T-cell (primary cell): ENCODE results near the gene CLEC2D. TPM values are rescaled to one million over a fixed set of nuclear protein-coding genes. Genes with fewer than 3 reads are reported as not detected.
"Not testable (repeated sequence)": the region's sequence is repeated elsewhere in the genome, so short reads cannot be mapped to it uniquely, and the experiment has no call there.

Source experiments
- ATAC-seq, 4 experiments: fragments of 200-7000 bp in 3 of 4; fragments of 150-1000 bp in 1 of 4; cut with Tn5 transposase; replicated peaks in 1 of 4; 1 replicate in 3 of 4; 2 replicates in 1 of 4; pipeline ENCODE4 v1.10.0; 2021; ENCODE audit warnings: moderate library complexity in 3 of 4, mild to moderate bottlenecking in 2 of 4, moderate number of reproducible peaks in 1 of 4
- CTCF ChIA-PET, 2 donors: fragments of 300-600 bp; sonication (Branson Sonifier 250); formaldehyde crosslinking; loops; one replicate each; lab custom pipeline; 2022; ENCODE audit warnings: antibody characterized with exemption in 2 of 2; lab: Charles Lee
- POLR2A ChIA-PET, 2 donors: fragments of 300-600 bp; sonication (Branson Sonifier 250); formaldehyde crosslinking; loops; one replicate each; lab custom pipeline; 2022; ENCODE audit warnings: antibody characterized with exemption in 2 of 2; lab: Charles Lee
- DNase-seq, 35 experiments: peaks; one replicate each; pipeline versions ENCODE4 v3.0.0 to v3.0.0-alpha.2; 2013 to 2023
- H3K27ac ChIP-seq: one replicate; pipeline ENCODE4 v1.5.1; 2013; ENCODE audit warnings: low read length
- H3K27me3 ChIP-seq, 2 experiments: replicated peaks in 1 of 2; 1 replicate in 1 of 2; 2 replicates in 1 of 2; pipeline versions ENCODE4 v1.6.1 to v1.7.0; 2013; ENCODE audit warnings: low read length in 1 of 2, mixed read lengths in 1 of 2; ENCODE audit not compliant: control insufficient read depth in 2 of 2, insufficient read depth in 2 of 2; ENCODE audit errors: extremely low read depth in 1 of 2
- H3K36me3 ChIP-seq, 2 donors: 1 replicate in 1 of 2; 2 replicates in 1 of 2; pipeline versions ENCODE4 v1.6.1 to v1.7.0; 2013; ENCODE audit warnings: low read length in 1 of 2; ENCODE audit not compliant: control insufficient read depth in 2 of 2, insufficient read depth in 1 of 2; ENCODE audit errors: extremely low read depth in 1 of 2
- H3K4me1 ChIP-seq, 2 experiments: 1 replicate in 1 of 2; 2 replicates in 1 of 2; pipeline versions ENCODE4 v1.6.1 to v1.7.0; 2013; ENCODE audit warnings: low read length in 2 of 2, mixed read lengths in 1 of 2; ENCODE audit not compliant: insufficient read depth in 2 of 2, control insufficient read depth in 1 of 2; ENCODE audit errors: extremely low read depth in 1 of 2
- H3K4me3 ChIP-seq, 2 donors: 1 replicate in 1 of 2; 2 replicates in 1 of 2; pipeline versions ENCODE4 v1.5.1 to v1.7.0; 2013; ENCODE audit warnings: mild to moderate bottlenecking in 2 of 2, low read length in 1 of 2, moderate library complexity in 1 of 2; ENCODE audit not compliant: control insufficient read depth in 1 of 2; ENCODE audit errors: extremely low read depth in 1 of 2
- H3K9me3 ChIP-seq: 2 replicates; pipeline ENCODE4 v1.7.0; 2013
- H3K27ac Mint-ChIP-seq, 2 donors: one replicate each; pipeline ENCODE4 v1.8.0; 2020 to 2021; ENCODE audit warnings: mild to moderate bottlenecking in 2 of 2, mixed read lengths in 2 of 2
- H3K27me3 Mint-ChIP-seq, 2 donors: one replicate each; pipeline ENCODE4 v1.8.0; 2021 to 2022; ENCODE audit warnings: mixed read lengths in 2 of 2
- H3K36me3 Mint-ChIP-seq: one replicate; pipeline ENCODE4 v1.8.0; 2021; ENCODE audit warnings: mixed read lengths
- H3K4me1 Mint-ChIP-seq, 3 donors: one replicate each; pipeline ENCODE4 v1.8.0; 2020 to 2022; ENCODE audit warnings: mixed read lengths in 3 of 3, mild to moderate bottlenecking in 1 of 3
- H3K4me3 Mint-ChIP-seq, 3 donors: one replicate each; pipeline ENCODE4 v1.8.0; 2020 to 2022; ENCODE audit warnings: mild to moderate bottlenecking in 3 of 3, mixed read lengths in 3 of 3, moderate library complexity in 3 of 3
- H3K9me3 Mint-ChIP-seq, 3 donors: one replicate each; pipeline ENCODE4 v1.8.0; 2020 to 2022; ENCODE audit warnings: mixed read lengths in 3 of 3
- WGBS: methylation state at CpG from one replicate; pipeline ENCODE4 v1.1.5; 2013; ENCODE audit warnings: missing lambda C conversion rate; ENCODE audit not compliant: insufficient coverage; 5-methylcytosine and 5-hydroxymethylcytosine counted together
- total RNA-seq, 35 experiments: library from RNA in 6 of 35; stranded (reverse) in 6 of 35; fragments of 120-200 nt in 1 of 35; gene quantifications; one replicate each; pipeline versions ENCODE4 v1.2.1 to v1.2.4 and lab custom pipeline; 2013 to 2026

CLEC2D gene
- total RNA-seq, 5 donors from 2014 or later (not counting 1 experiment from before 2014, with no cell fraction given) = 217 to 338 (median 311) TPM

GRCh38 chr12:9685915-9686314 is 16.4 kb downstream of the CLEC2D start:
- POLR2A ChIA-PET = interaction anchor here (0.5 to 0.6 kb wide), 3 partner anchors 13 to 858 kb away, joined by 3 to 4 read pairs (median 3); no protein-coding TSS in a partner anchor
- H3K27ac ChIP-seq = peak overlapping the region; percentile 45
- H3K4me1 ChIP-seq = peaks cover 10 to 36% of the 10 kb centered on the region in 2 experiments
- H3K36me3 ChIP-seq = peaks cover 0 to 86% of the 10 kb centered on the region in 2 donors
- peak overlapping the region; percentile 83 to 86 for H3K27ac Mint-ChIP-seq
- peak overlapping the region; percentile 36 to 55 (median 50) for H3K4me3 Mint-ChIP-seq
- ATAC-seq (peak in 3 of 4 experiments; percentile 15 to 47 (median 34)), DNase-seq (no peak)
- peaks cover 9 to 23% (median 14%) of the 10 kb centered on the region in 3 donors for H3K9me3 Mint-ChIP-seq
- 29% methylated on average over 1 of the region's 4 CpGs for WGBS
- peaks cover 11% of the 10 kb centered on the region for H3K9me3 ChIP-seq
- H3K36me3 Mint-ChIP-seq = peaks cover 88% of the 10 kb centered on the region
- CTCF ChIA-PET = no interaction called here
- H3K27me3 Mint-ChIP-seq = no peaks in the 10 kb centered on the region
- peak overlapping the region in 1 of 2 donors; percentile 53 for H3K4me3 ChIP-seq
- H3K27me3 ChIP-seq = no peaks in the 10 kb centered on the region
- H3K4me1 Mint-ChIP-seq = peaks cover 64 to 71% (median 67%) of the 10 kb centered on the region in 3 donors

GRCh38 chr12:9687228-9687627 is 17.7 kb downstream of the CLEC2D start:
- Mint-ChIP-seq H3K4me1 (peaks cover 65 to 69% (median 67%) of the 10 kb centered on the region in 3 donors), H3K36me3 (peaks cover 89% of the 10 kb centered on the region), H3K27me3 (no peaks in the 10 kb centered on the region), H3K9me3 (peaks cover 9 to 23% (median 11%) of the 10 kb centered on the region in 3 donors), H3K27ac (peak overlapping the region; percentile 72 to 80), H3K4me3 (peak overlapping the region in 1 of 3 donors; percentile 42)
- no CpG with 5 or more reads among the region's 1 CpG for WGBS
- peaks cover 11% of the 10 kb centered on the region for H3K9me3 ChIP-seq
- H3K4me1 ChIP-seq = peaks cover 8 to 38% of the 10 kb centered on the region in 2 experiments
- peak overlapping the region; percentile 39 for H3K27ac ChIP-seq
- ChIA-PET POLR2A (interaction anchor here (0.6 to 1.7 kb wide), 5 partner anchors 11 to 56 kb away, joined by 3 to 5 read pairs (median 3); no protein-coding TSS in a partner anchor), CTCF (interaction anchor here (0.6 to 1.4 kb wide), 4 partner anchors 21 to 126 kb away, joined by 3 to 19 read pairs (median 6); no protein-coding TSS in a partner anchor)
- ATAC-seq = peak in 1 of 4 experiments; percentile 29
- peak in 1 of 35 experiments; percentile 48 for DNase-seq
- H3K4me3 ChIP-seq = no peak overlapping the region
- H3K36me3 ChIP-seq = peaks cover 0 to 86% of the 10 kb centered on the region in 2 donors
- H3K27me3 ChIP-seq = no peaks in the 10 kb centered on the region

- peaks cover 7 to 84% of the 10 kb centered on the region in 2 donors for H3K36me3 ChIP-seq
- H3K27me3 Mint-ChIP-seq = no peaks in the 10 kb centered on the region
- peaks cover 10 to 42% (median 36%) of the 10 kb centered on the region in 3 donors for H3K9me3 Mint-ChIP-seq
- peaks cover 22 to 42% (median 31%) of the 10 kb centered on the region in 3 donors for H3K4me1 Mint-ChIP-seq
- no peak overlapping the region for H3K4me3 ChIP-seq
- peaks cover 85% of the 10 kb centered on the region for H3K36me3 Mint-ChIP-seq
- ChIA-PET CTCF (interaction anchor here in 1 of 2 donors (1.7 kb wide), 1 partner anchor 11 kb away, joined by 8 read pairs; no protein-coding TSS in a partner anchor), POLR2A (interaction anchor here in 1 of 2 donors (1.0 kb wide), 1 partner anchor 22 kb away, joined by 3 read pairs; no protein-coding TSS in a partner anchor)
- no CpG with 5 or more reads among the region's 1 CpG for whole genome bisulfite sequencing
- H3K4me1 ChIP-seq = peaks cover 0 to 8% of the 10 kb centered on the region in 2 experiments
- peaks cover 17% of the 10 kb centered on the region for H3K9me3 ChIP-seq
- ATAC-seq = no peak
- H3K27ac ChIP-seq = no peak overlapping the region
- peak overlapping the region in 1 of 3 donors; percentile 17 for H3K4me3 Mint-ChIP-seq
- no peak for DNase-seq
- no peaks in the 10 kb centered on the region for H3K27me3 ChIP-seq
- H3K27ac Mint-ChIP-seq = peak overlapping the region; percentile 50 to 69
Measured at GRCh38 chr12:9692909-9693308, 23.4 kb downstream of the CLEC2D start.

GRCh38 chr12:9694241-9694640 is 24.7 kb downstream of the CLEC2D start:
- peaks cover 10 to 51% (median 42%) of the 10 kb centered on the region in 3 donors for H3K9me3 Mint-ChIP-seq

GRCh38 chr12:9695150-9695549 is 25.6 kb downstream of the CLEC2D start:
- peaks cover 27 to 46% (median 36%) of the 10 kb centered on the region in 3 donors for H3K4me1 Mint-ChIP-seq
- H3K4me1 ChIP-seq, H3K27ac ChIP-seq, H3K9me3 ChIP-seq, H3K27me3 ChIP-seq, H3K4me3 ChIP-seq, CTCF ChIA-PET, ATAC-seq, DNase-seq, POLR2A ChIA-PET, H3K27me3 Mint-ChIP-seq: not testable (repeated sequence)
- peaks cover 7 to 62% of the 10 kb centered on the region in 2 donors for H3K36me3 ChIP-seq
- peak overlapping the region in 1 of 2 donors; percentile 75 for H3K27ac Mint-ChIP-seq
- 98% methylated on average over 7 of the region's 9 CpGs for WGBS
- H3K36me3 Mint-ChIP-seq = peaks cover 64% of the 10 kb centered on the region
- H3K9me3 Mint-ChIP-seq = peaks cover 10 to 51% (median 47%) of the 10 kb centered on the region in 3 donors
- H3K4me3 Mint-ChIP-seq = peak overlapping the region in 1 of 3 donors; percentile 7

More at GRCh38 chr12:9694241-9694640, 24.7 kb downstream of the CLEC2D start:
- H3K4me1 ChIP-seq = peaks cover 4 to 5% of the 10 kb centered on the region in 2 experiments
- H3K27me3 ChIP-seq = no peaks in the 10 kb centered on the region
- Mint-ChIP-seq H3K27ac (peak overlapping the region in 1 of 2 donors; percentile 57), H3K4me1 (peaks cover 26 to 45% (median 35%) of the 10 kb centered on the region in 3 donors), H3K4me3 (no peak overlapping the region), H3K36me3 (peaks cover 73% of the 10 kb centered on the region), H3K27me3 (no peaks in the 10 kb centered on the region)
- H3K9me3 ChIP-seq = peaks cover 13% of the 10 kb centered on the region
- no CpG with 5 or more reads among the region's 1 CpG for WGBS
- DNase-seq (no peak), ATAC-seq (no peak)
- no peak overlapping the region for H3K4me3 ChIP-seq
- peaks cover 7 to 71% of the 10 kb centered on the region in 2 donors for H3K36me3 ChIP-seq
- H3K27ac ChIP-seq = peak overlapping the region; percentile 15
- ChIA-PET CTCF (interaction anchor here (0.7 to 1.7 kb wide), 2 partner anchors 9 to 49 kb away, joined by 3 to 8 read pairs; no protein-coding TSS in a partner anchor), POLR2A (interaction anchor here in 1 of 2 donors (0.7 kb wide), 1 partner anchor 47 kb away, joined by 13 read pairs; no protein-coding TSS in a partner anchor)

GRCh38 chr12:9695661-9696060 is 26.1 kb downstream of the CLEC2D start:
- Mint-ChIP-seq H3K36me3 (peaks cover 61% of the 10 kb centered on the region), H3K9me3 (peaks cover 11 to 57% (median 49%) of the 10 kb centered on the region in 3 donors), H3K27ac (peak overlapping the region; percentile 59 to 75), H3K4me3 (peak overlapping the region in 1 of 3 donors; percentile 7), H3K4me1 (peaks cover 32 to 51% (median 41%) of the 10 kb centered on the region in 3 donors)
- Histone ChIP-seq H3K36me3 (peaks cover 7 to 58% of the 10 kb centered on the region in 2 donors), H3K4me1 (peaks cover 5 to 11% of the 10 kb centered on the region in 2 experiments)
- DNase-seq, H3K27me3 Mint-ChIP-seq, H3K27me3 ChIP-seq, H3K27ac ChIP-seq, POLR2A ChIA-PET, CTCF ChIA-PET, H3K9me3 ChIP-seq, ATAC-seq, H3K4me3 ChIP-seq: not testable (repeated sequence)
- no CpG with 5 or more reads among the region's 3 CpGs for WGBS
